ENCODE results near the gene NIM1K. TPM values are rescaled to one million over a fixed set of nuclear protein-coding genes. Genes with fewer than 3 reads are reported as not detected.
"Not testable (repeated sequence)": the region's sequence is repeated elsewhere in the genome, so short reads cannot be mapped to it uniquely, and the experiment has no call there.

NIM1K gene
- 0.34 and 0.77 TPM in 2 replicates for total RNA-seq

- intact Hi-C loops (cut with micrococcal nuclease), result loop anchor here (2.0 to 5.0 kb wide), 7 partner anchors 41 to 365 kb away; partner anchors contain the start of genes HMGCS1, PAIP1 and TMEM267
Observed at GRCh38 chr5:43191740-43192557, at the start of gene NIM1K. Gene NIM1K, plus strand, starts transcription at chr5:43192225. Its CDS starts 53,551 bp downstream, at chr5:43245776.

GRCh38 chr5:43145071-43145470 lies 47.0 kb upstream of the NIM1K start:
- intact Hi-C loops (cut with micrococcal nuclease), result no loop called here

- intact Hi-C loops (cut with micrococcal nuclease), result no loop called here
Observed at GRCh38 chr5:43146958-43147357, 45.1 kb upstream of the NIM1K start.

- intact Hi-C loops (cut with micrococcal nuclease), result no loop called here
Observed at GRCh38 chr5:43148417-43148816, 43.6 kb upstream of the NIM1K start.

GRCh38 chr5:43149231-43149630 lies 42.8 kb upstream of the NIM1K start:
- intact Hi-C loops (cut with micrococcal nuclease), result no loop called here

- intact Hi-C loops (cut with micrococcal nuclease), result no loop called here
Observed at GRCh38 chr5:43150075-43150474, 42.0 kb upstream of the NIM1K start.

- intact Hi-C loops (cut with micrococcal nuclease), result no loop called here
Observed at GRCh38 chr5:43150748-43151147, 41.3 kb upstream of the NIM1K start.

GRCh38 chr5:43152946-43153345 lies 39.1 kb upstream of the NIM1K start:
- intact Hi-C loops (cut with micrococcal nuclease), result no loop called here

GRCh38 chr5:43154469-43154868 lies 37.6 kb upstream of the NIM1K start:
- intact Hi-C loops (cut with micrococcal nuclease), result no loop called here

- intact Hi-C loops (cut with micrococcal nuclease), result no loop called here
Observed at GRCh38 chr5:43155394-43156096, 36.5 kb upstream of the NIM1K start.

- intact Hi-C loops (cut with micrococcal nuclease), result no loop called here
Observed at GRCh38 chr5:43156388-43156787, 35.6 kb upstream of the NIM1K start.

- intact Hi-C loops (cut with micrococcal nuclease), result no loop called here
Observed at GRCh38 chr5:43157068-43157467, 35.0 kb upstream of the NIM1K start.

GRCh38 chr5:43161244-43161643 lies 30.8 kb upstream of the NIM1K start:
- intact Hi-C loops (cut with micrococcal nuclease), result no loop called here

GRCh38 chr5:43164801-43165200 lies 27.2 kb upstream of the NIM1K start:
- intact Hi-C loops (cut with micrococcal nuclease), result not testable (repeated sequence)

GRCh38 chr5:43165323-43165722 lies 26.7 kb upstream of the NIM1K start:
- intact Hi-C loops (cut with micrococcal nuclease), result no loop called here

- intact Hi-C loops (cut with micrococcal nuclease), result no loop called here
Observed at GRCh38 chr5:43168175-43168574, 23.9 kb upstream of the NIM1K start.

- intact Hi-C loops (cut with micrococcal nuclease), result no loop called here
Observed at GRCh38 chr5:43171451-43171850, 20.6 kb upstream of the NIM1K start.

- intact Hi-C loops (cut with micrococcal nuclease), result no loop called here
Observed at GRCh38 chr5:43171926-43172325, 20.1 kb upstream of the NIM1K start.

- intact Hi-C loops (cut with micrococcal nuclease), result no loop called here
Observed at GRCh38 chr5:43172779-43173178, 19.2 kb upstream of the NIM1K start.

GRCh38 chr5:43174586-43174985 lies 17.4 kb upstream of the NIM1K start:
- intact Hi-C loops (cut with micrococcal nuclease), result no loop called here

GRCh38 chr5:43179836-43180235 lies 12.2 kb upstream of the NIM1K start:
- intact Hi-C loops (cut with micrococcal nuclease), result no loop called here

- intact Hi-C loops (cut with micrococcal nuclease), result no loop called here
Observed at GRCh38 chr5:43182421-43182820, 9.6 kb upstream of the NIM1K start.

GRCh38 chr5:43183101-43183500 lies 8.9 kb upstream of the NIM1K start:
- intact Hi-C loops (cut with micrococcal nuclease), result not testable (repeated sequence)
